DMS 273 treated with DMSO at 0.1 percent for 48 hours (cell line): ENCODE data around the gene ABHD6.
"Not testable (repeated sequence)": the region's sequence is repeated elsewhere in the genome, so short reads cannot be mapped to it uniquely, and the experiment has no call there.

ENCODE experiments used
- DNase-seq: peaks from one replicate; lab custom pipeline; 2025; lab: John Stamatoyannopoulos, UW

Gene ABHD6

GRCh38 chr3:58274027-58274614, 36.5 kb downstream of the ABHD6 start:
- DNase-seq: no peak

- DNase-seq: no peak
These were observed 43.5 kb downstream of the ABHD6 start for GRCh38 chr3:58281069-58281468.

- no peak for DNase-seq
These were observed 47.7 kb downstream of the ABHD6 start for GRCh38 chr3:58285334-58285733.

GRCh38 chr3:58287354-58287753, 49.8 kb downstream of the ABHD6 start:
- no peak for DNase-seq

- DNase-seq: no peak
These were observed 50.6 kb downstream of the ABHD6 start for GRCh38 chr3:58288011-58288728.

- not testable (repeated sequence) for DNase-seq
These were observed 51.5 kb downstream of the ABHD6 start for GRCh38 chr3:58288964-58289613.

- DNase-seq: not testable (repeated sequence)
These were observed 52.9 kb downstream of the ABHD6 start for GRCh38 chr3:58290446-58290845.

GRCh38 chr3:58291671-58292338, 54.2 kb downstream of the ABHD6 start:
- DNase-seq: no peak

GRCh38 chr3:58292866-58293265, 55.3 kb downstream of the ABHD6 start:
- DNase-seq: no peak

GRCh38 chr3:58293516-58293915, 55.9 kb downstream of the ABHD6 start:
- DNase-seq: no peak

GRCh38 chr3:58296269-58296668, 58.7 kb downstream of the ABHD6 start:
- DNase-seq: no peak

- DNase-seq: no peak
These were observed 59.3 kb downstream of the ABHD6 start for GRCh38 chr3:58296843-58297242.

GRCh38 chr3:58298190-58298589, 60.6 kb downstream of the ABHD6 start:
- DNase-seq: no peak

GRCh38 chr3:58299075-58299474, 61.5 kb downstream of the ABHD6 start:
- DNase-seq: no peak

GRCh38 chr3:58299839-58300516, 62.4 kb downstream of the ABHD6 start:
- DNase-seq: no peak

GRCh38 chr3:58305882-58306711, 68.5 kb downstream of the ABHD6 start, which contains the start of the genes HTD2 and RPP14:
Gene HTD2 (plus strand): TSS chr3:58306520. CDS start chr3:58317614, 11,094 bp downstream.
Gene RPP14 (plus strand): TSS chr3:58306245. CDS start chr3:58310330, 4,085 bp downstream.
- DNase-seq: peak; percentile 75

GRCh38 chr3:58307639-58308215, 70.1 kb downstream of the ABHD6 start:
- no peak for DNase-seq

- no peak for DNase-seq
These were observed 71.1 kb downstream of the ABHD6 start for GRCh38 chr3:58308728-58309127.

- DNase-seq: no peak
These were observed 80.2 kb downstream of the ABHD6 start for GRCh38 chr3:58317811-58318210.

GRCh38 chr3:58321791-58322190, 84.2 kb downstream of the ABHD6 start:
- no peak for DNase-seq

GRCh38 chr3:58322793-58323192, 85.2 kb downstream of the ABHD6 start:
- no peak for DNase-seq
